ENCODE data around the gene TEPSIN.

DNA sequence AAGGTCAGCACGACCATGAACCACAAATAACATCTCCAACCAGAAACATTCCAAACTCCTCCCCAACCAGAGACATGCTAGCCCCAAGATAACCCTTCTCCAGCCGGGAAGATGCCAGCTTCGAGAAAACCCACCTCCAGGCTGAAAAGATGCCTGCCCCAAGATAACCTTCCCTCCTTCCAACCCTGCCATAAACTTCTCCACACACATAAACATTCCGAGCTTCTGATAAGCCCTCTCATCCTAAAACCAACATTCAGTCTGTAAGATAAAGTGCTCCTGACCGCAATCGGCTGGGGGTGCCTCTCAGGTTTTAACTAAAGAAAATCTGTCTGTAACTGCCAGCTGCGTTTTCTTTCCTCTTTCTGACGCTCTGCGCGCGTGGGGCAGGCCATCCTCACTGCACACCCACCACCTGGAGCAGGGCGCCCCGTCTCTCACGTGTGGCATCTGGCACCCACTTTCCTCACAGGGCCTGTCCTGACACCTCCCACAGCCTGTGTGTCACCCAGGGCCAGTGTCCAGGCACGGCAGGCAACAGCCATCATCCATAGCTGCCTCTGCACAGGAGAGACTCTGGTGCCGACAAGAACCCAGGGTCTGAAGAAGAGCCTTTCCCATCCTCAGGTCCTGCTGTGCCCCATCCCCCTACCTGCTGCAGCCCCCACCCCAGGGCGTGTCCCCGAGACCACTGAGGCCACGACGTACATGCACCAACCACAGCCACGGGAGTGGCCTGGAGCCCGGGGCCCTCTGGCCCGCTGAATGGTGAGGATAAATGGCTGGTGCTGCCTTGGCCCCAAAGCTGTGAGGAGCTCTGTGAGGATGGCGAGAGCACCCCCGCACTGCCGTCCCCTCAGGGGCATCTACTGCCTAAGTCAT is 3.7 kb downstream of the TEPSIN start:
- TF ChIP-seq, protein P1, sequence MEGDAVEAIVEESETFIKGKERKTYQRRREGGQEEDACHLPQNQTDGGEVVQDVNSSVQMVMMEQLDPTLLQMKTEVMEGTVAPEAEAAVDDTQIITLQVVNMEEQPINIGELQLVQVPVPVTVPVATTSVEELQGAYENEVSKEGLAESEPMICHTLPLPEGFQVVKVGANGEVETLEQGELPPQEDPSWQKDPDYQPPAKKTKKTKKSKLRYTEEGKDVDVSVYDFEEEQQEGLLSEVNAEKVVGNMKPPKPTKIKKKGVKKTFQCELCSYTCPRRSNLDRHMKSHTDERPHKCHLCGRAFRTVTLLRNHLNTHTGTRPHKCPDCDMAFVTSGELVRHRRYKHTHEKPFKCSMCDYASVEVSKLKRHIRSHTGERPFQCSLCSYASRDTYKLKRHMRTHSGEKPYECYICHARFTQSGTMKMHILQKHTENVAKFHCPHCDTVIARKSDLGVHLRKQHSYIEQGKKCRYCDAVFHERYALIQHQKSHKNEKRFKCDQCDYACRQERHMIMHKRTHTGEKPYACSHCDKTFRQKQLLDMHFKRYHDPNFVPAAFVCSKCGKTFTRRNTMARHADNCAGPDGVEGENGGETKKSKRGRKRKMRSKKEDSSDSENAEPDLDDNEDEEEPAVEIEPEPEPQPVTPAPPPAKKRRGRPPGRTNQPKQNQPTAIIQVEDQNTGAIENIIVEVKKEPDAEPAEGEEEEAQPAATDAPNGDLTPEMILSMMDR (IDR thresholded peaks at IDR 0.05): no peak
- no peak for TF ChIP-seq POLR2A (IDR thresholded peaks at IDR 0.05)
